Suprapubic skin (tissue), 4 donors: ENCODE data around the gene ZNF491.

Experiments
- EP300 ChIP-seq: sonication (generic); formaldehyde crosslinking; IDR thresholded peaks from one replicate; pipeline ENCODE4 v1.6.1; 2017; ENCODE audit warnings: antibody characterized with exemption
- POLR2A ChIP-seq, 2 donors: fragments of 450-650 bp; IDR thresholded peaks; one replicate each; pipeline ENCODE4 v1.6.1; 2017; ENCODE audit warnings: antibody characterized with exemption in 2 of 2, mild to moderate bottlenecking in 2 of 2, moderate library complexity in 2 of 2
- POLR2AphosphoS5 ChIP-seq, 3 donors: sonication (generic); formaldehyde crosslinking; IDR thresholded peaks; one replicate each; pipeline ENCODE4 v1.6.1; 2017; ENCODE audit warnings: antibody characterized with exemption in 3 of 3
- TF ChIP-seq, protein P1 (sequence below), 2 donors: fragments of 200-600 bp in 1 of 2; fragments of 450-650 bp in 1 of 2; sonication (generic) in 1 of 2; IDR thresholded peaks; one replicate each; pipeline ENCODE4 v1.5.1; 2016 to 2019; ENCODE audit warnings: antibody characterized with exemption in 2 of 2, mild to moderate bottlenecking in 1 of 2, moderate library complexity in 1 of 2

DNA sequence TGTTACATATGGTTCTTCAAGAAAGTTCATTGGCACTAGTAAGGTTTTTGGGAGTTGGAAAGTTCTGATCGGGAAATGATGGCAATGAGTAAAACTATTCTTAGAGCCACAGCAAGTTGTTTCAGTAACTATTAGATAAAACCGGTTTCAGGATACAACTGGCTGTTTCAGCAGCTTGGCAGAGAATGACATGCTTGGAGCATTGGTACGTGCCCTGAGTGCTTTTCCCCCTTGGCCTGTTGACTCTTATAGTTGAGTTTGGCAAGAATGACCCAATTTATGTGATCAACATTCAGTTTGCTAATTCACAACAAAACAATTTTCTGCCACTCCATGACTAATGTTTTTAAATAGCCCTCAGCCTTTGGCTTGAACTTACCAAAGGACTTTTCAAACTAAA lies 10.8 kb upstream of the ZNF491 start:
- TF ChIP-seq, protein P1, sequence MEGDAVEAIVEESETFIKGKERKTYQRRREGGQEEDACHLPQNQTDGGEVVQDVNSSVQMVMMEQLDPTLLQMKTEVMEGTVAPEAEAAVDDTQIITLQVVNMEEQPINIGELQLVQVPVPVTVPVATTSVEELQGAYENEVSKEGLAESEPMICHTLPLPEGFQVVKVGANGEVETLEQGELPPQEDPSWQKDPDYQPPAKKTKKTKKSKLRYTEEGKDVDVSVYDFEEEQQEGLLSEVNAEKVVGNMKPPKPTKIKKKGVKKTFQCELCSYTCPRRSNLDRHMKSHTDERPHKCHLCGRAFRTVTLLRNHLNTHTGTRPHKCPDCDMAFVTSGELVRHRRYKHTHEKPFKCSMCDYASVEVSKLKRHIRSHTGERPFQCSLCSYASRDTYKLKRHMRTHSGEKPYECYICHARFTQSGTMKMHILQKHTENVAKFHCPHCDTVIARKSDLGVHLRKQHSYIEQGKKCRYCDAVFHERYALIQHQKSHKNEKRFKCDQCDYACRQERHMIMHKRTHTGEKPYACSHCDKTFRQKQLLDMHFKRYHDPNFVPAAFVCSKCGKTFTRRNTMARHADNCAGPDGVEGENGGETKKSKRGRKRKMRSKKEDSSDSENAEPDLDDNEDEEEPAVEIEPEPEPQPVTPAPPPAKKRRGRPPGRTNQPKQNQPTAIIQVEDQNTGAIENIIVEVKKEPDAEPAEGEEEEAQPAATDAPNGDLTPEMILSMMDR (IDR thresholded peaks at IDR 0.05): no peak
- TF ChIP-seq EP300 (no peak), POLR2A (IDR thresholded peaks at IDR 0.05) (no peak), POLR2AphosphoS5 (IDR thresholded peaks at IDR 0.05) (no peak)
